ENCODE data around the gene NSUN7.

NSUN7 gene

DNA sequence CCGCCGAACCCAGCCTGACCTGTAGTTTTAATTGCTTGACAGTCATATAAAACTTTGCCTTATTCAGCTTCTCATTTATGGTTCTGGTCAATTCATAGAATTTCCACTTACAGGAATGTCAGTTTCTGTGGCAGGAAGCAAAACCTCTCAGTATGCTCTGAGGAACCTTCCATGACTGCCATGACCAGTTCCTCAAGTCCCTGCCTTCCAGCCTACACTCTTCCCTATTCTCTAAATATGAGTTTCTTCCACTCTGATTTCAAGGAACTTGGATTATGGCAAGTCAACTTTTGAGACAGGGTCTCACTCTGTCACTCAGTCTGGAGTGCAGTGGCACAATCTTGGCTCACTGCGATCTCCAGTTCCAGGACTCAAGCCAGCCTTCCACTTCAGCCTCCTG, 26.0 kb upstream of the NSUN7 start:
- TF ChIP-seq, protein P1, sequence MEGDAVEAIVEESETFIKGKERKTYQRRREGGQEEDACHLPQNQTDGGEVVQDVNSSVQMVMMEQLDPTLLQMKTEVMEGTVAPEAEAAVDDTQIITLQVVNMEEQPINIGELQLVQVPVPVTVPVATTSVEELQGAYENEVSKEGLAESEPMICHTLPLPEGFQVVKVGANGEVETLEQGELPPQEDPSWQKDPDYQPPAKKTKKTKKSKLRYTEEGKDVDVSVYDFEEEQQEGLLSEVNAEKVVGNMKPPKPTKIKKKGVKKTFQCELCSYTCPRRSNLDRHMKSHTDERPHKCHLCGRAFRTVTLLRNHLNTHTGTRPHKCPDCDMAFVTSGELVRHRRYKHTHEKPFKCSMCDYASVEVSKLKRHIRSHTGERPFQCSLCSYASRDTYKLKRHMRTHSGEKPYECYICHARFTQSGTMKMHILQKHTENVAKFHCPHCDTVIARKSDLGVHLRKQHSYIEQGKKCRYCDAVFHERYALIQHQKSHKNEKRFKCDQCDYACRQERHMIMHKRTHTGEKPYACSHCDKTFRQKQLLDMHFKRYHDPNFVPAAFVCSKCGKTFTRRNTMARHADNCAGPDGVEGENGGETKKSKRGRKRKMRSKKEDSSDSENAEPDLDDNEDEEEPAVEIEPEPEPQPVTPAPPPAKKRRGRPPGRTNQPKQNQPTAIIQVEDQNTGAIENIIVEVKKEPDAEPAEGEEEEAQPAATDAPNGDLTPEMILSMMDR (conservative IDR thresholded peaks at IDR 0.05; ENCODE audit: low read length), result no peak
- H3K4me3 ChIP-seq (ENCODE audit: low read length), result no peak overlapping the region
- no peak for DNase-seq (ENCODE audit: low read depth)

DNA sequence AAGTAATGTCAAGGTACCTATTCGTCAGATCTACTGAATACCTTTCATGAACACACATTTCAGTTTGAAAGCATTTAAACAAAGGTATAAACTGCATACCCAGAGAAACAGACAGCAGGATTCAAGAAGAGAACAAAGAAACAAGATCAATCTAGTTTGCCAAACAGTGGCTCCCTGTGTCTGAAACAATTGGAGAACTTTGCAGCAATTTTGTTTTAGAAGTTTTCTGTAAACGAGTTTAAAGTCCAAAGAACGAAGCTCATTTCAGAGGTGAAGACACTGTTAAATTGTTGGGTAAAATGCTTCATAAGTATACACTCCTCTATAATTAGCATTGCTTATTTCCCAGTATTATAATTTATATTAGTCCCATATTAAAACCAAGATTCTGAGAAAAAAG, 21.4 kb upstream of the NSUN7 start:
- no peak overlapping the region for H3K4me3 ChIP-seq (ENCODE audit: low read length)
- DNase-seq (ENCODE audit: low read depth), result no peak
- TF ChIP-seq, protein P1 (conservative IDR thresholded peaks at IDR 0.05; ENCODE audit: low read length), result no peak

DNA sequence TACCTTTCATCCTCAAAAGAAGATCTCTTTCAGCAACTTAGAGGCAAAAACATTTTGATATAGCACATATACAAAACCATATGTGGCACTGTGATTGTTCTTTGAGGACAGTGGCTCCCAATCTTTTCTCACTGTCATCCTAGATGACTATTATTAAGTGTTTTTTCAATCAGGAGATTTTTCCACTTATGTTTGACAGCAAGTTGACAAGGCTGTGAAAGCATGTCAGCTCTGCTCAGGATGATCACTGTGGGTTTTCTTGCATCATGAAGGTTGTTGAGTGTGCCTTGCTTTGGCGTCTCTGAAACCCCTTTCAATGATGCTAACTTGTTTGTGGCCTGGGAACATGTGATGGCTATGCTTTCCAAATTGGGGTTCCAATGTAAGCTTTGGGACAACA, 20.2 kb upstream of the NSUN7 start:
- no peak for DNase-seq (ENCODE audit: low read depth)
- no peak overlapping the region for H3K4me3 ChIP-seq (ENCODE audit: low read length)
- TF ChIP-seq, protein P1 (conservative IDR thresholded peaks at IDR 0.05; ENCODE audit: low read length), result no peak

DNA sequence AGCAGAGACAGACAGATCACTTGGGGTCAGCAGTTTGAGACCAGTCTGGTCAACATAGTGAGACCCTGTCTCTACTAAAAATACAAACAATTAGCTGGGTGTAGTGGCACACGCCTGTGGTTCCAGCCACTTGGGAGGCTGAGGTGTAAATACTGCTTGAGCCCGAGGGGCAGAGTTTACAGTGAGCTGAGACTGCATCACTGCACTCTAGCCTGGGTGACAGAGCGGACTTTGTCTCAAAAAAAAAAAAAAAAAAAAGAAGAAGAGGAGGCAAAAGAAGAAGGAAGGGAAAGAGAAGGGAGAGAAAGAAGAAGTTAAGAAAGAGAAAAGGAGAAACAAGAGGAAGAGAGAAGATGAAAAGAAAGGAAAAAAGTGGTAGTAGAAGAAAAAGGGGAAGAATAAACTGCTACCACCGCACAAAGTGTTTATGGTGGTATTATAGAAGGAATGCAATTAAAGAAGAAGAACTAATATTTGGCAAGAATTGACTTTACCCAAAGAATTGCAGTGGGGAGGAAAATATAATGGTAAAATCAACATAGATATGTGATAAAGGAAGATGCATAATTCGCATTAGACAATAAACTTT, 19.6 kb upstream of the NSUN7 start:
- TF ChIP-seq, protein P1 (conservative IDR thresholded peaks at IDR 0.05; ENCODE audit: low read length), result no peak
- no peak for DNase-seq (ENCODE audit: low read depth)
- no peak overlapping the region for H3K4me3 ChIP-seq (ENCODE audit: low read length)

DNA sequence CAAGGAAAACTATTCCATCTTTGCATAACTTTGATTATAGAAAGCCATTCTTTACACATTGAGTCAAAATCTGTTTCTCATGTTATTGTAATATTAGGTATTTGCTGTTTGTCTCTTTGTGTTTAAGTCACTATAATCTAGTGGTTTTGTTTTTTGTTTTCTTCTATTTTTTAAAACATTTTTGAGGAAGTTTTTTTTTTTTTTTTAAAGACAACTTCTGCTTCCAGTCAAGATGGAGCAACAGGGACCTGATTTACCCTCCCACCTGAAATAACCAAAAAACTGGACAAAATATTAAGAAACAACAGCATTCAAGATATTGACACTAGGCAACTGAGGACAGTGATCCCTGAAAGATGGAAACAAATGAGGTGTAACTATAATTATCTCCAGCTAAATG, 18.4 kb upstream of the NSUN7 start:
- TF ChIP-seq, protein P1 (conservative IDR thresholded peaks at IDR 0.05; ENCODE audit: low read length), result no peak
- H3K4me3 ChIP-seq (ENCODE audit: low read length), result no peak overlapping the region
- no peak for DNase-seq (ENCODE audit: low read depth)

DNA sequence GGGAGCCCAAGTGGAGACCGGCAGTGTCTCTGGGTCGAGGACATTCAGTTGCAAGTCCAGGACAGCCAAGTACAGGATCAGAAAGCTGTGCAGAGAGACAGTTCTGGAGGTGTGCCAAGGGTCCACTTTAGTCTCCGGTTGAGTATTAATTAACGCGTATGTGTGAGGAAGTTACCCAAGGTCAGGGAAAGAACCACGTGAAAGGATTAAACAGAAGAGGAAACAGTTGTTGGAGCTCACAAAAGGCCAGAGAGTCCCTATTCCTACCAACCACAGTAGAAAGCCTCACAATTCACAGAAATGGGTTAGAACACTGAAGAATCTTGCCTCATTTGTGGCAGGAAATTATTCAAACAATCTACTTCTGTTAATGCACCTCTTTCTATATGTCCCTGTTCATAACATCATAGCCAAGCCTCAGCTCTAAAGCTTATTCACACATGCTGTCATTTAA, 17.9 kb upstream of the NSUN7 start:
- no peak for DNase-seq (ENCODE audit: low read depth)
- TF ChIP-seq, protein P1 (conservative IDR thresholded peaks at IDR 0.05; ENCODE audit: low read length), result no peak
- H3K4me3 ChIP-seq (ENCODE audit: low read length), result no peak overlapping the region

DNA sequence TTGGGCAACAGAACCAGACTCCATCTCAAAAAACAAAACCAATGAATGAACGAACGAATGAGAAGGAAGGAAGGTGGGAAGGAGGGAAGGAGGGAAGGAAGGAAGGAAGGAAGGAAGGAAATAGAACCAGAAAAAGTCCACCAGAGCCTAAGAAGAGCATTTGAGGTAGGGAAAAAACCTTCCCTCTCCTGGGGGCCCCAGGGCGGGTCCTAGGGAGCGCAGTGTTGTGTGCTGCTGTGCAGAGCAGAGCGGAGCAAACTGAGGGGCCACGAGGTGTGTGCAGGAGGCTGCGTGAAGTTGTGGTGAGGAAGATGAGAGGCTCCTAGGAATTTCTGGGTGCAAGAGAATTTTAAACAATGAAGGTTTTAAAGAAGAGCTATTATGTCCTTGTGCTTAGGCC, 16.0 kb upstream of the NSUN7 start:
- TF ChIP-seq, protein P1 (conservative IDR thresholded peaks at IDR 0.05; ENCODE audit: low read length), result no peak
- no peak for DNase-seq (ENCODE audit: low read depth)
- H3K4me3 ChIP-seq (ENCODE audit: low read length), result no peak overlapping the region
